ENCODE measurements around the gene NGEF.

Gene NGEF

GRCh38 chr2:232941912-232942594 lies 71.0 kb downstream of the NGEF start:
- Histone ChIP-seq H3K4me2 (ENCODE audit: low read length) (no peak overlapping the region), H2BK5ac (ENCODE audit: low read depth, low read length, poor library complexity) (no peak overlapping the region), H3K9me3 (ENCODE audit: insufficient read depth, low read depth, low read length) (peaks cover 2% of the 10 kb centered on the region), H3K27ac (ENCODE audit: low read depth, low read length) (no peak overlapping the region), H3K36me3 (ENCODE audit: control insufficient read depth in 1 of 2, insufficient read depth in 2 of 2, low read length in 2 of 2) (no peaks in the 10 kb centered on the region), H3K27me3 (ENCODE audit: insufficient read depth, low read length) (no peaks in the 10 kb centered on the region), H3K79me2 (ENCODE audit: control insufficient read depth, insufficient read depth, low read length, poor library complexity) (no peaks in the 10 kb centered on the region), H3K18ac (ENCODE audit: low read length) (no peak overlapping the region), H3K4me3 (ENCODE audit: low read depth, low read length) (no peak overlapping the region), H3K14ac (ENCODE audit: low read length) (no peak overlapping the region), H4K91ac (ENCODE audit: low read depth, low read length) (no peak overlapping the region), H4K8ac (ENCODE audit: low read depth, low read length) (no peak overlapping the region), H2AFZ (ENCODE audit: insufficient read depth, low read length, poor library complexity) (no peak overlapping the region), H3K23ac (ENCODE audit: low read length) (no peak overlapping the region), H3K4me1 (ENCODE audit: control insufficient read depth in 1 of 2, insufficient read depth in 2 of 2, low read length in 2 of 2) (peaks cover 2 to 3% of the 10 kb centered on the region in 2 experiments), H2BK12ac (ENCODE audit: low read length) (no peak overlapping the region), H4K12ac (ENCODE audit: low read depth, low read length) (no peak overlapping the region), H3K4ac (ENCODE audit: low read depth, low read length) (no peak overlapping the region), H2AK5ac (ENCODE audit: low read length) (no peak overlapping the region), H3K9ac (ENCODE audit: low read length) (no peak overlapping the region), H3K79me1 (ENCODE audit: low read length) (no peaks in the 10 kb centered on the region), H2BK120ac (ENCODE audit: insufficient read depth, low read length, poor library complexity) (no peak overlapping the region)
- DNase-seq = no peak
- WGBS (ENCODE audit: extremely low coverage, insufficient coverage, insufficient read length) = no CpG with 5 or more reads among the region's 10 CpGs

- Histone ChIP-seq H2AFZ (ENCODE audit: insufficient read depth, low read length, poor library complexity) (no peak overlapping the region), H3K79me1 (ENCODE audit: low read length) (no peaks in the 10 kb centered on the region), H4K91ac (ENCODE audit: low read depth, low read length) (no peak overlapping the region), H4K12ac (ENCODE audit: low read depth, low read length) (no peak overlapping the region), H3K14ac (ENCODE audit: low read length) (no peak overlapping the region), H3K18ac (ENCODE audit: low read length) (no peak overlapping the region), H3K4me1 (ENCODE audit: control insufficient read depth in 1 of 2, insufficient read depth in 2 of 2, low read length in 2 of 2) (peaks cover 2 to 3% of the 10 kb centered on the region in 2 experiments), H3K4ac (ENCODE audit: low read depth, low read length) (no peak overlapping the region), H3K4me3 (ENCODE audit: low read depth, low read length) (no peak overlapping the region), H3K9me3 (ENCODE audit: insufficient read depth, low read depth, low read length) (peaks cover 2% of the 10 kb centered on the region), H2BK5ac (ENCODE audit: low read depth, low read length, poor library complexity) (no peak overlapping the region), H3K79me2 (ENCODE audit: control insufficient read depth, insufficient read depth, low read length, poor library complexity) (no peaks in the 10 kb centered on the region), H3K9ac (ENCODE audit: low read length) (no peak overlapping the region), H3K4me2 (ENCODE audit: low read length) (no peak overlapping the region), H3K23ac (ENCODE audit: low read length) (no peak overlapping the region), H3K36me3 (ENCODE audit: control insufficient read depth in 1 of 2, insufficient read depth in 2 of 2, low read length in 2 of 2) (no peaks in the 10 kb centered on the region), H3K27ac (ENCODE audit: low read depth, low read length) (no peak overlapping the region), H2BK120ac (ENCODE audit: insufficient read depth, low read length, poor library complexity) (no peak overlapping the region), H2AK5ac (ENCODE audit: low read length) (no peak overlapping the region), H4K8ac (ENCODE audit: low read depth, low read length) (no peak overlapping the region), H2BK12ac (ENCODE audit: low read length) (no peak overlapping the region), H3K27me3 (ENCODE audit: insufficient read depth, low read length) (no peaks in the 10 kb centered on the region)
- WGBS (ENCODE audit: extremely low coverage, insufficient coverage, insufficient read length) = no CpG with 5 or more reads among the region's 8 CpGs
- DNase-seq = no peak
These were observed 71.7 kb downstream of the NGEF start for GRCh38 chr2:232941400-232941799.

- Histone ChIP-seq H3K9me3 (ENCODE audit: insufficient read depth, low read depth, low read length) (peaks cover 2% of the 10 kb centered on the region), H2AFZ (ENCODE audit: insufficient read depth, low read length, poor library complexity) (no peak overlapping the region), H3K4me3 (ENCODE audit: low read depth, low read length) (no peak overlapping the region), H4K91ac (ENCODE audit: low read depth, low read length) (no peak overlapping the region), H2BK120ac (ENCODE audit: insufficient read depth, low read length, poor library complexity) (no peak overlapping the region), H3K14ac (ENCODE audit: low read length) (no peak overlapping the region), H3K18ac (ENCODE audit: low read length) (no peak overlapping the region), H3K27me3 (ENCODE audit: insufficient read depth, low read length) (no peaks in the 10 kb centered on the region), H3K9ac (ENCODE audit: low read length) (no peak overlapping the region), H2BK12ac (ENCODE audit: low read length) (no peak overlapping the region), H3K4ac (ENCODE audit: low read depth, low read length) (no peak overlapping the region), H3K79me1 (ENCODE audit: low read length) (no peaks in the 10 kb centered on the region), H4K8ac (ENCODE audit: low read depth, low read length) (no peak overlapping the region), H3K23ac (ENCODE audit: low read length) (no peak overlapping the region), H3K4me2 (ENCODE audit: low read length) (no peak overlapping the region), H2BK5ac (ENCODE audit: low read depth, low read length, poor library complexity) (no peak overlapping the region), H4K12ac (ENCODE audit: low read depth, low read length) (no peak overlapping the region), H3K4me1 (ENCODE audit: control insufficient read depth in 1 of 2, insufficient read depth in 2 of 2, low read length in 2 of 2) (peaks cover 2 to 3% of the 10 kb centered on the region in 2 experiments), H3K79me2 (ENCODE audit: control insufficient read depth, insufficient read depth, low read length, poor library complexity) (no peaks in the 10 kb centered on the region), H3K36me3 (ENCODE audit: control insufficient read depth in 1 of 2, insufficient read depth in 2 of 2, low read length in 2 of 2) (no peaks in the 10 kb centered on the region), H2AK5ac (ENCODE audit: low read length) (no peak overlapping the region), H3K27ac (ENCODE audit: low read depth, low read length) (no peak overlapping the region)
- no CpG with 5 or more reads among the region's 5 CpGs for WGBS (ENCODE audit: extremely low coverage, insufficient coverage, insufficient read length)
- no peak for DNase-seq
These were observed 72.3 kb downstream of the NGEF start for GRCh38 chr2:232940724-232941123.

GRCh38 chr2:232937278-232937906 lies 75.7 kb downstream of the NGEF start:
- Histone ChIP-seq H2AFZ (ENCODE audit: insufficient read depth, low read length, poor library complexity) (no peak overlapping the region), H3K79me2 (ENCODE audit: control insufficient read depth, insufficient read depth, low read length, poor library complexity) (no peaks in the 10 kb centered on the region), H3K9me3 (ENCODE audit: insufficient read depth, low read depth, low read length) (peaks cover 2% of the 10 kb centered on the region), H2BK5ac (ENCODE audit: low read depth, low read length, poor library complexity) (no peak overlapping the region), H2BK12ac (ENCODE audit: low read length) (no peak overlapping the region), H3K4ac (ENCODE audit: low read depth, low read length) (no peak overlapping the region), H3K4me3 (ENCODE audit: low read depth, low read length) (no peak overlapping the region), H4K91ac (ENCODE audit: low read depth, low read length) (no peak overlapping the region), H3K4me1 (ENCODE audit: control insufficient read depth in 1 of 2, insufficient read depth in 2 of 2, low read length in 2 of 2) (peaks cover 2 to 3% of the 10 kb centered on the region in 2 experiments), H3K4me2 (ENCODE audit: low read length) (no peak overlapping the region), H3K14ac (ENCODE audit: low read length) (no peak overlapping the region), H3K79me1 (ENCODE audit: low read length) (no peaks in the 10 kb centered on the region), H4K12ac (ENCODE audit: low read depth, low read length) (no peak overlapping the region), H2BK120ac (ENCODE audit: insufficient read depth, low read length, poor library complexity) (no peak overlapping the region), H3K23ac (ENCODE audit: low read length) (no peak overlapping the region), H3K36me3 (ENCODE audit: control insufficient read depth in 1 of 2, insufficient read depth in 2 of 2, low read length in 2 of 2) (no peaks in the 10 kb centered on the region), H3K18ac (ENCODE audit: low read length) (no peak overlapping the region), H3K27ac (ENCODE audit: low read depth, low read length) (no peak overlapping the region), H3K27me3 (ENCODE audit: insufficient read depth, low read length) (no peaks in the 10 kb centered on the region), H3K9ac (ENCODE audit: low read length) (no peak overlapping the region), H4K8ac (ENCODE audit: low read depth, low read length) (no peak overlapping the region), H2AK5ac (ENCODE audit: low read length) (no peak overlapping the region)
- no CpG with 5 or more reads among the region's 5 CpGs for WGBS (ENCODE audit: extremely low coverage, insufficient coverage, insufficient read length)
- peak in 1 of 2 donors; percentile 7 for DNase-seq
